Tongue (tissue), 2 donors: ENCODE data around the gene TOM1L2. TPM values are rescaled to one million over a fixed set of nuclear protein-coding genes. Genes with fewer than 3 reads are reported as not detected.
"Not testable (repeated sequence)": the region's sequence is repeated elsewhere in the genome, so short reads cannot be mapped to it uniquely, and the experiment has no call there.

Experiments
- DNase-seq: peaks from one replicate; pipeline ENCODE4 v3.0.0-alpha.2; 2015
- total RNA-seq: library from RNA; depleted of rRNA; stranded (reverse); fragments of >200 nt; gene quantifications from one replicate; pipeline ENCODE4 v1.2.3, GENCODE V29; 2014

Gene TOM1L2
- total RNA-seq = 26.8 TPM

GRCh38 chr17:17972126-17972951 is at the start of gene TOM1L2, which contains the start of gene DRC3:
TSS of gene TOM1L2 (minus strand) at chr17:17972400. CDS start at chr17:17972313, 87 bp downstream.
TSS of gene DRC3 (plus strand) at chr17:17972862. CDS start at chr17:17977599, 4,737 bp downstream.
- DNase-seq = peak; percentile 100

GRCh38 chr17:18021372-18021771 is 49.2 kb upstream of the TOM1L2 start:
- no peak for DNase-seq

GRCh38 chr17:18020971-18021370 is 48.8 kb upstream of the TOM1L2 start:
- no peak for DNase-seq

- DNase-seq = no peak
Measured at GRCh38 chr17:18019838-18020154, 47.6 kb upstream of the TOM1L2 start.

GRCh38 chr17:18018411-18018921 is 46.3 kb upstream of the TOM1L2 start:
- DNase-seq = no peak

GRCh38 chr17:18017958-18018357 is 45.8 kb upstream of the TOM1L2 start:
- no peak for DNase-seq

GRCh38 chr17:18016426-18016825 is 44.2 kb upstream of the TOM1L2 start:
- DNase-seq = no peak

- no peak for DNase-seq
Measured at GRCh38 chr17:18015593-18015992, 43.4 kb upstream of the TOM1L2 start.

- DNase-seq = no peak
Measured at GRCh38 chr17:18014006-18014405, 41.8 kb upstream of the TOM1L2 start.

- no peak for DNase-seq
Measured at GRCh38 chr17:18011286-18011685, 39.1 kb upstream of the TOM1L2 start.

- no peak for DNase-seq
Measured at GRCh38 chr17:18009609-18010420, 37.6 kb upstream of the TOM1L2 start.

GRCh38 chr17:18008496-18009268 is 36.5 kb upstream of the TOM1L2 start:
- no peak for DNase-seq

- DNase-seq = no peak
Measured at GRCh38 chr17:18006495-18007239, 34.5 kb upstream of the TOM1L2 start.

- DNase-seq = no peak
Measured at GRCh38 chr17:18005496-18005895, 33.3 kb upstream of the TOM1L2 start.

GRCh38 chr17:18004884-18005305 is 32.7 kb upstream of the TOM1L2 start:
- no peak for DNase-seq

GRCh38 chr17:18004345-18004744 is 32.1 kb upstream of the TOM1L2 start:
- DNase-seq = peak; percentile 74

- DNase-seq = no peak
Measured at GRCh38 chr17:18002171-18002570, 30.0 kb upstream of the TOM1L2 start.

- DNase-seq = no peak
Measured at GRCh38 chr17:18000030-18000408, 27.8 kb upstream of the TOM1L2 start.

- DNase-seq = no peak
Measured at GRCh38 chr17:17999364-18000029, 27.3 kb upstream of the TOM1L2 start.

GRCh38 chr17:17998934-17999333 is 26.7 kb upstream of the TOM1L2 start:
- DNase-seq = no peak

GRCh38 chr17:17995887-17996286 is 23.7 kb upstream of the TOM1L2 start:
- DNase-seq = not testable (repeated sequence)
